Kidney (tissue), 14 donors: ENCODE results near the gene NFATC2. TPM values are rescaled to one million over a fixed set of nuclear protein-coding genes. Genes with fewer than 3 reads are reported as not detected.

Source experiments
- DNase-seq, 5 donors: peaks; one replicate each; pipeline ENCODE4 v3.0.0-alpha.2; 2013 to 2020
- FAIRE-seq: peaks from 2 replicates; lab custom pipeline; 2012; peaks lifted over from hg19 to GRCh38; lab: Jason Lieb, UNC
- H3K27ac ChIP-seq, 2 donors: one replicate each; pipeline ENCODE4 v1.7.0; 2013; ENCODE audit warnings: low read depth in 2 of 2, low read length in 2 of 2, inconsistent platforms in 1 of 2
- H3K27me3 ChIP-seq: one replicate; pipeline ENCODE4 v1.7.1; 2013; ENCODE audit warnings: low read length, inconsistent platforms; ENCODE audit not compliant: control insufficient read depth, insufficient read depth
- H3K36me3 ChIP-seq, 3 donors: one replicate each; pipeline versions ENCODE4 v1.7.0 to v1.7.1; 2013; ENCODE audit warnings: low read length in 3 of 3, control low read depth in 1 of 3, inconsistent platforms in 1 of 3; ENCODE audit not compliant: insufficient read depth in 3 of 3, control insufficient read depth in 2 of 3
- H3K4me1 ChIP-seq, 3 donors: one replicate each; pipeline versions ENCODE4 v1.7.0 to v1.7.1; 2013; ENCODE audit warnings: low read length in 3 of 3, inconsistent platforms in 1 of 3, low read depth in 1 of 3; ENCODE audit not compliant: control insufficient read depth in 2 of 3, insufficient read depth in 2 of 3
- H3K4me3 ChIP-seq, 3 donors: one replicate each; pipeline versions ENCODE4 v1.7.0 to v1.8.1; 2013; ENCODE audit warnings: low read length in 3 of 3, control low read depth in 1 of 3, inconsistent platforms in 1 of 3
- H3K9ac ChIP-seq, 3 donors: one replicate each; pipeline versions ENCODE4 v1.7.0 to v1.7.1; 2013; ENCODE audit warnings: low read length in 3 of 3, control low read depth in 1 of 3, inconsistent platforms in 1 of 3
- H3K9me3 ChIP-seq, 3 donors: one replicate each; pipeline versions ENCODE4 v1.7.0 to v1.7.1; 2013; ENCODE audit warnings: low read length in 3 of 3, control low read depth in 1 of 3, inconsistent platforms in 1 of 3; ENCODE audit not compliant: control insufficient read depth in 2 of 3, insufficient read depth in 1 of 3
- CTCF ChIP-seq: IDR thresholded peaks from 3 replicates; pipeline ENCODE4 v1.5.1; 2012; ENCODE audit warnings: mild to moderate bottlenecking, moderate library complexity, borderline replicate concordance; ENCODE audit not compliant: insufficient read depth; ENCODE audit errors: extremely low read depth
- intact Hi-C: fragments of 100-400 bp; cut with DNase I; formaldehyde crosslinking; loops from one replicate; pipeline ENCODE4 v1.11.1; 2022
- polyA plus RNA-seq: library from polyadenylated mRNA; stranded (reverse); fragments of 350-450 nt; fragmentation: Illumina TruSeq; extraction: RNeasy Lipid Tissue Mini Kit (QIAGEN cat#74804); gene quantifications from one replicate; pipeline ENCODE4 v1.2.3, GENCODE V29; 2014; ENCODE audit warnings: low read depth, low replicate concordance; ENCODE audit not compliant: insufficient read depth
- total RNA-seq: library from RNA; stranded (reverse); fragmentation: NEBNext Ultra II Directional; extraction: Animal tissue kit (Norgen Biotek cat#: 25700); gene quantifications from one replicate; pipeline ENCODE4 v1.2.1, GENCODE V29; 2021
- donor health status: control.
- donor health status: control.
- donor health status: control.
- donor health status: control.
- donor health status: control.
- donor health status: DM: yes; HTN: yes; CAD: no.
- donor health status: Normal renal cell carcinoma (clear cell type).

The NFATC2 gene
- total and polyA plus RNA-seq, 2 donors from 2014 or later = 0.73 to 10.5 TPM

- peaks cover 0 to 4% (median 0%) of the 10 kb centered on the region in 3 donors for H3K4me1 ChIP-seq
- H3K27ac ChIP-seq = no peak overlapping the region
- TF ChIP-seq CTCF = no peak
- FAIRE-seq = no peak
- H3K27me3 ChIP-seq = no peaks in the 10 kb centered on the region
- no peak for DNase-seq
- intact Hi-C loops = no loop called here
- no peak overlapping the region for H3K9ac ChIP-seq
- H3K4me3 ChIP-seq = no peak overlapping the region
- no peaks in the 10 kb centered on the region for H3K36me3 ChIP-seq
- H3K9me3 ChIP-seq = peaks cover 0 to 3% (median 0%) of the 10 kb centered on the region in 3 donors
Measured at GRCh38 chr20:51535075-51535386, 7.5 kb downstream of the NFATC2 start.

DNA sequence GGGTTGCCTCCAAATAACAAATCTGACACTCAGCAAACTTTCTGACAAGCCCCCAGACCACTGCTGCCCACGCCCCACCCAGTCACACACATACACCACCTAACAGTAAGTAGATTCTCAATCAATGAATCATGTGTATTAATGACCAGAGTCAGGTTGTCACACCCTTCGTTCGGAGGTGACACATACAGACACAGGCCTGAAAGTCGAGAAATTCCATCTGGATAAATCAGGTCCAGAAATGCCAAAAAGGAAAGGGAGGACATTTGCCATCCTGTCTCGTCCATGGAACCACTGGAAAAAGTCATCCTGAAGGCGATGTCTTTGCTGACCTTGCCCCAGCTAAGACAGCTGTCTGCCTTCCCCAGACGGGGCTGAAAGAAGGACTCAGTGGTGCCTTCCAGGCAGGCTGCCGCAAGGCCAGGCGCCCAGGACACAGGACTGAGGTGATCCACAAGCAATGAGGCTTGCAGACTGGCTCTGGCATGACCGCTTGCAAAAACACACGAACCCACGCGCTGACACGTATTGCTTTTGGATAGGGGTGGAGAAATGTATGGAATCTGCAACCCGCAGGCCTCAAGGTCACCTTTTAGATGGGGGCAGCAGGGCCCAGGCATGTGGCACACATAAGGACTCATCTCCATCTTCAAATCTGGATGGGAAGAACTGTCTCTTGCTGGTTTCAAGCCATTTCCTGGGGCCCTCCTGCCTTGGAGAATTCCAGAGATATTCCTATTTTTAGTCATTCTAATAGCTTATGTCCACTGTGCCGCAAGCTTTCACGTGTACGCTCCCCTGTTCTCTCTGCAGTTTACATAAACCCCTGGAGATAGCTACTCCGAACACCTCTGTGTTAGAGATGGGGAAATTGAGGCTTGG is 9.0 kb downstream of the NFATC2 start:
- Histone ChIP-seq H3K9me3 (peaks cover 0 to 3% (median 0%) of the 10 kb centered on the region in 3 donors), H3K9ac (no peak overlapping the region), H3K4me3 (no peak overlapping the region), H3K36me3 (no peaks in the 10 kb centered on the region), H3K4me1 (peaks cover 0 to 4% (median 0%) of the 10 kb centered on the region in 3 donors), H3K27ac (no peak overlapping the region), H3K27me3 (no peaks in the 10 kb centered on the region)
- DNase-seq (peak in 2 of 5 donors; percentile 15 to 17), FAIRE-seq (no peak)
- intact Hi-C loops = no loop called here
- TF ChIP-seq CTCF = no peak

- H3K27ac ChIP-seq = no peak overlapping the region
- intact Hi-C loops = no loop called here
- no peak overlapping the region for H3K9ac ChIP-seq
- peaks cover 0 to 2% (median 0%) of the 10 kb centered on the region in 3 donors for H3K9me3 ChIP-seq
- TF ChIP-seq CTCF = no peak
- H3K36me3 ChIP-seq = no peaks in the 10 kb centered on the region
- no peak for FAIRE-seq
- H3K4me1 ChIP-seq = peaks cover 0 to 4% (median 0%) of the 10 kb centered on the region in 3 donors
- H3K4me3 ChIP-seq = no peak overlapping the region
- peak in 1 of 5 donors; percentile 21 for DNase-seq
- no peaks in the 10 kb centered on the region for H3K27me3 ChIP-seq
Measured at GRCh38 chr20:51532577-51533191, 9.8 kb downstream of the NFATC2 start.
